ENCODE data around the gene CHRM5. TPM values are rescaled to one million over a fixed set of nuclear protein-coding genes. Genes with fewer than 3 reads are reported as not detected.
A peak's percentile ranks its signal among the peaks of the same experiment; 100 is the strongest.

Gene CHRM5
- total and polyA plus RNA-seq, 2 donors from 2014 or later = 0.06 TPM; not detected in 1

- no peak for FAIRE-seq
- TF ChIP-seq CTCF (IDR thresholded peaks at IDR 0.05; ENCODE audit: borderline replicate concordance, extremely low read depth, insufficient read depth) = no peak
- Histone ChIP-seq H3K4me1 (ENCODE audit: control insufficient read depth in 2 of 3, insufficient read depth in 2 of 3, low read depth in 1 of 3, low read length in 3 of 3) (peaks cover 0 to 5% (median 3%) of the 10 kb centered on the region in 3 donors), H3K36me3 (ENCODE audit: control insufficient read depth in 2 of 3, insufficient read depth in 3 of 3, low read length in 3 of 3) (no peaks in the 10 kb centered on the region), H3K9ac (ENCODE audit: low read length in 3 of 3) (no peak overlapping the region), H3K9me3 (ENCODE audit: control insufficient read depth in 2 of 3, insufficient read depth in 1 of 3, low read length in 3 of 3) (no peaks in the 10 kb centered on the region), H3K27me3 (ENCODE audit: control insufficient read depth, insufficient read depth, low read length) (no peaks in the 10 kb centered on the region), H3K4me3 (ENCODE audit: low read length in 3 of 3) (no peak overlapping the region), H3K27ac (ENCODE audit: low read depth in 2 of 2, low read length in 2 of 2) (no peak overlapping the region)
- no peak for DNase-seq
- intact Hi-C loops (cut with DNase I) = no loop called here
These were observed 41.4 kb downstream of the CHRM5 start for GRCh38 chr15:34009656-34010055.

- Histone ChIP-seq H3K9me3 (ENCODE audit: control insufficient read depth in 2 of 3, insufficient read depth in 1 of 3, low read length in 3 of 3) (no peaks in the 10 kb centered on the region), H3K4me3 (ENCODE audit: low read length in 3 of 3) (no peak overlapping the region), H3K27ac (ENCODE audit: low read depth in 2 of 2, low read length in 2 of 2) (no peak overlapping the region), H3K27me3 (ENCODE audit: control insufficient read depth, insufficient read depth, low read length) (no peaks in the 10 kb centered on the region), H3K4me1 (ENCODE audit: control insufficient read depth in 2 of 3, insufficient read depth in 2 of 3, low read depth in 1 of 3, low read length in 3 of 3) (peaks cover 0 to 8% (median 3%) of the 10 kb centered on the region in 3 donors), H3K36me3 (ENCODE audit: control insufficient read depth in 2 of 3, insufficient read depth in 3 of 3, low read length in 3 of 3) (no peaks in the 10 kb centered on the region), H3K9ac (ENCODE audit: low read length in 3 of 3) (no peak overlapping the region)
- DNase-seq (no peak), FAIRE-seq (no peak)
- intact Hi-C loops (cut with DNase I) = no loop called here
- no peak for TF ChIP-seq CTCF (IDR thresholded peaks at IDR 0.05; ENCODE audit: borderline replicate concordance, extremely low read depth, insufficient read depth)
These were observed 42.6 kb downstream of the CHRM5 start for GRCh38 chr15:34010921-34011320.

- Histone ChIP-seq H3K4me1 (ENCODE audit: control insufficient read depth in 2 of 3, insufficient read depth in 2 of 3, low read depth in 1 of 3, low read length in 3 of 3) (peaks cover 0 to 8% (median 3%) of the 10 kb centered on the region in 3 donors), H3K4me3 (ENCODE audit: low read length in 3 of 3) (no peak overlapping the region), H3K36me3 (ENCODE audit: control insufficient read depth in 2 of 3, insufficient read depth in 3 of 3, low read length in 3 of 3) (no peaks in the 10 kb centered on the region), H3K27ac (ENCODE audit: low read depth in 2 of 2, low read length in 2 of 2) (no peak overlapping the region), H3K27me3 (ENCODE audit: control insufficient read depth, insufficient read depth, low read length) (no peaks in the 10 kb centered on the region), H3K9me3 (ENCODE audit: control insufficient read depth in 2 of 3, insufficient read depth in 1 of 3, low read length in 3 of 3) (no peaks in the 10 kb centered on the region), H3K9ac (ENCODE audit: low read length in 3 of 3) (no peak overlapping the region)
- DNase-seq (peak in 1 of 5 donors; percentile 4), FAIRE-seq (no peak)
- intact Hi-C loops (cut with DNase I) = no loop called here
- TF ChIP-seq CTCF (IDR thresholded peaks at IDR 0.05; ENCODE audit: borderline replicate concordance, extremely low read depth, insufficient read depth) = no peak
These were observed 43.2 kb downstream of the CHRM5 start for GRCh38 chr15:34011481-34011880.

GRCh38 chr15:34012461-34013028 is 44.2 kb downstream of the CHRM5 start:
- Histone ChIP-seq H3K4me3 (ENCODE audit: low read length in 3 of 3) (no peak overlapping the region), H3K9ac (ENCODE audit: low read length in 3 of 3) (no peak overlapping the region), H3K27me3 (ENCODE audit: control insufficient read depth, insufficient read depth, low read length) (no peaks in the 10 kb centered on the region), H3K9me3 (ENCODE audit: control insufficient read depth in 2 of 3, insufficient read depth in 1 of 3, low read length in 3 of 3) (no peaks in the 10 kb centered on the region), H3K36me3 (ENCODE audit: control insufficient read depth in 2 of 3, insufficient read depth in 3 of 3, low read length in 3 of 3) (no peaks in the 10 kb centered on the region), H3K4me1 (ENCODE audit: control insufficient read depth in 2 of 3, insufficient read depth in 2 of 3, low read depth in 1 of 3, low read length in 3 of 3) (peaks cover 0 to 8% (median 3%) of the 10 kb centered on the region in 3 donors), H3K27ac (ENCODE audit: low read depth in 2 of 2, low read length in 2 of 2) (no peak overlapping the region)
- DNase-seq = no peak
- FAIRE-seq = no peak
- intact Hi-C loops (cut with DNase I) = no loop called here
- no peak for TF ChIP-seq CTCF (IDR thresholded peaks at IDR 0.05; ENCODE audit: borderline replicate concordance, extremely low read depth, insufficient read depth)
